Ascending aorta (tissue), 2 donors: ENCODE data around the gene NR2F1-AS1. TPM values are rescaled to one million over a fixed set of nuclear protein-coding genes. Genes with fewer than 3 reads are reported as not detected.

Experiments used
- DNase-seq, 2 donors: peaks; one replicate each; pipeline ENCODE4 v3.0.0-alpha.2; 2019; ENCODE audit warnings: low spot score in 2 of 2
- H3K27ac ChIP-seq, 2 donors: fragments of 200-600 bp; sonication (generic); one replicate each; pipeline ENCODE4 v1.5.1; 2016 to 2017; ENCODE audit warnings: mild to moderate bottlenecking in 1 of 2
- H3K27me3 ChIP-seq: fragments of 200-600 bp; sonication (generic); one replicate; pipeline ENCODE4 v1.5.1; 2017
- H3K36me3 ChIP-seq, 2 donors: fragments of 200-600 bp; sonication (generic); one replicate each; pipeline ENCODE4 v1.5.1; 2016
- H3K4me1 ChIP-seq, 2 donors: fragments of 200-600 bp; sonication (generic); one replicate each; pipeline ENCODE4 v1.5.1; 2016 to 2017; ENCODE audit warnings: mild to moderate bottlenecking in 1 of 2
- H3K4me3 ChIP-seq, 2 donors: fragments of 200-600 bp; sonication (generic); one replicate each; pipeline ENCODE4 v1.5.1; 2016 to 2017; ENCODE audit warnings: mild to moderate bottlenecking in 1 of 2
- H3K9me3 ChIP-seq, 2 donors: fragments of 200-600 bp; sonication (generic); one replicate each; pipeline ENCODE4 v1.5.1; 2016
- intact Hi-C: fragments of 100-400 bp; cut with DNase I; formaldehyde crosslinking; loops from one replicate; pipeline ENCODE4 v1.15.1; 2023
- total RNA-seq: library from RNA; depleted of rRNA; stranded (reverse); fragments of >200 nt; gene quantifications from one replicate; pipeline ENCODE4 v1.1.0, GENCODE V29; 2016
- TF ChIP-seq, protein P1 (sequence below), 3 experiments: fragments of 200-600 bp in 2 of 3; fragments of 450-650 bp in 1 of 3; sonication (generic) in 2 of 3; IDR thresholded peaks; one replicate each; pipeline ENCODE4 v1.5.1; 2016 to 2019; ENCODE audit warnings: antibody characterized with exemption in 3 of 3, mild to moderate bottlenecking in 1 of 3, moderate library complexity in 1 of 3

NR2F1-AS1 gene
- total RNA-seq, 1 donor from 2014 or later = 0.85 TPM

- Histone ChIP-seq H3K27ac (no peak overlapping the region), H3K4me3 (no peak overlapping the region), H3K27me3 (peaks cover 4% of the 10 kb centered on the region), H3K36me3 (no peaks in the 10 kb centered on the region), H3K9me3 (no peaks in the 10 kb centered on the region), H3K4me1 (no peaks in the 10 kb centered on the region)
- TF ChIP-seq, protein P1, sequence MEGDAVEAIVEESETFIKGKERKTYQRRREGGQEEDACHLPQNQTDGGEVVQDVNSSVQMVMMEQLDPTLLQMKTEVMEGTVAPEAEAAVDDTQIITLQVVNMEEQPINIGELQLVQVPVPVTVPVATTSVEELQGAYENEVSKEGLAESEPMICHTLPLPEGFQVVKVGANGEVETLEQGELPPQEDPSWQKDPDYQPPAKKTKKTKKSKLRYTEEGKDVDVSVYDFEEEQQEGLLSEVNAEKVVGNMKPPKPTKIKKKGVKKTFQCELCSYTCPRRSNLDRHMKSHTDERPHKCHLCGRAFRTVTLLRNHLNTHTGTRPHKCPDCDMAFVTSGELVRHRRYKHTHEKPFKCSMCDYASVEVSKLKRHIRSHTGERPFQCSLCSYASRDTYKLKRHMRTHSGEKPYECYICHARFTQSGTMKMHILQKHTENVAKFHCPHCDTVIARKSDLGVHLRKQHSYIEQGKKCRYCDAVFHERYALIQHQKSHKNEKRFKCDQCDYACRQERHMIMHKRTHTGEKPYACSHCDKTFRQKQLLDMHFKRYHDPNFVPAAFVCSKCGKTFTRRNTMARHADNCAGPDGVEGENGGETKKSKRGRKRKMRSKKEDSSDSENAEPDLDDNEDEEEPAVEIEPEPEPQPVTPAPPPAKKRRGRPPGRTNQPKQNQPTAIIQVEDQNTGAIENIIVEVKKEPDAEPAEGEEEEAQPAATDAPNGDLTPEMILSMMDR (IDR thresholded peaks at IDR 0.05) = no peak
- intact Hi-C loops = no loop called here
- DNase-seq = no peak
Observed at GRCh38 chr5:93592883-93593282, 11.9 kb upstream of the NR2F1-AS1 start.

GRCh38 chr5:93591323-93591945 lies 10.4 kb upstream of the NR2F1-AS1 start:
- no peak for DNase-seq
- H3K9me3 ChIP-seq = no peaks in the 10 kb centered on the region
- no peak overlapping the region for H3K27ac ChIP-seq
- H3K4me1 ChIP-seq = no peaks in the 10 kb centered on the region
- H3K4me3 ChIP-seq = no peak overlapping the region
- intact Hi-C loops = no loop called here
- no peaks in the 10 kb centered on the region for H3K36me3 ChIP-seq
- H3K27me3 ChIP-seq = no peaks in the 10 kb centered on the region
- TF ChIP-seq, protein P1 (IDR thresholded peaks at IDR 0.05) = no peak

GRCh38 chr5:93590493-93590892 lies 9.5 kb upstream of the NR2F1-AS1 start:
- no peak for DNase-seq
- intact Hi-C loops = no loop called here
- no peak overlapping the region for H3K27ac ChIP-seq
- H3K9me3 ChIP-seq = no peaks in the 10 kb centered on the region
- peaks cover 6% of the 10 kb centered on the region for H3K27me3 ChIP-seq
- no peak overlapping the region for H3K4me3 ChIP-seq
- H3K4me1 ChIP-seq = no peaks in the 10 kb centered on the region
- H3K36me3 ChIP-seq = no peaks in the 10 kb centered on the region
- TF ChIP-seq, protein P1 (IDR thresholded peaks at IDR 0.05) = no peak

- TF ChIP-seq, protein P1 (IDR thresholded peaks at IDR 0.05) = no peak
- H3K36me3 ChIP-seq = no peaks in the 10 kb centered on the region
- peaks cover 0 to 3% of the 10 kb centered on the region in 2 donors for H3K4me1 ChIP-seq
- no peak for DNase-seq
- H3K27me3 ChIP-seq = peaks cover 6% of the 10 kb centered on the region
- intact Hi-C loops = no loop called here
- no peaks in the 10 kb centered on the region for H3K9me3 ChIP-seq
- H3K27ac ChIP-seq = no peak overlapping the region
- no peak overlapping the region for H3K4me3 ChIP-seq
Observed at GRCh38 chr5:93589829-93590215, 8.8 kb upstream of the NR2F1-AS1 start.

DNA sequence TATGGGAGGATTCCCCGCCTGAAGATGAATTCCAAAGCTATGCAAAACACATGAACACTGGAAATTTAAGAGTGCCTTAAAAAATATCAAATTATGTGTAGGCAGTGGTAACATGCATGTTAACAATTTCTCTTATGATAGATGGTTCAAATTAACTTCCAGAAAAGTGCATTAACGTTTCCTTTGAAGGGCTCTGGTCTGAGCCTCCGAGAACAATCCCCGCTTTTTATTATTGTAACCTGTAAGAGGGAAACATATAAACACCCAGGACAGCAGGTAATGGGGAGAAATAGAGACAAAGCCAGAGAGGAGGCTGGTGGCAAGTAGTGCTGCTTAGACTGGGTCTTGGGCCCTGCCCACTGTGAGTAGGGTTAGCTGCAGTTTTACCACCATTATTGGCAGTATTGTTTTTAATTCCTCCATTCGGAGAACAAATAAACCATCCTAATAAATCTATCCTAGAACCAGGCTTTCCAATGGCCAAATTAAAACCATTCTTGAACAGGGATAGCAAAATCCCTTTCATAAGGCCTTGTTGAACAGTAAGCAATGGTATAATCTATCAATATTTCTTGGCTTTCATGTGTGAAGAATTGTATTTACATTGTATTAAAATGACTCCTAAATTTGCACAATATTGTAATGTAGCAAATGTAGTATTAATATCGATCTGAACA lies 8.3 kb upstream of the NR2F1-AS1 start:
- TF ChIP-seq, protein P1 (IDR thresholded peaks at IDR 0.05) = no peak
- DNase-seq = no peak
- intact Hi-C loops = no loop called here
- Histone ChIP-seq H3K27ac (no peak overlapping the region), H3K4me3 (peak overlapping the region in 1 of 2 donors; percentile 10), H3K27me3 (peaks cover 6% of the 10 kb centered on the region), H3K9me3 (no peaks in the 10 kb centered on the region), H3K36me3 (no peaks in the 10 kb centered on the region), H3K4me1 (peaks cover 0 to 3% of the 10 kb centered on the region in 2 donors)
